IPS DF 19.7 (cell line): ENCODE results near the gene SDHC.

Experiments used
- DNase-seq: peaks from one replicate; pipeline ENCODE4 v3.0.0-alpha.2; 2013; ENCODE audit warnings: low read depth, low spot score

The SDHC gene

GRCh38 chr1:161314201-161314981 lies at the start of gene SDHC:
SDHC (plus strand) TSS chr1:161314381; CDS start chr1:161314406, 25 bp downstream.
- DNase-seq = peak; percentile 79

GRCh38 chr1:161265305-161265704 lies 48.9 kb upstream of the SDHC start:
- DNase-seq = no peak

GRCh38 chr1:161266202-161266601 lies 48.0 kb upstream of the SDHC start:
- no peak for DNase-seq

- no peak for DNase-seq
Measured at GRCh38 chr1:161266836-161267235, 47.3 kb upstream of the SDHC start.

- DNase-seq = no peak
Measured at GRCh38 chr1:161267321-161267720, 46.9 kb upstream of the SDHC start.

GRCh38 chr1:161273402-161273801 lies 40.8 kb upstream of the SDHC start:
- DNase-seq = no peak

GRCh38 chr1:161274874-161275273 lies 39.3 kb upstream of the SDHC start:
- no peak for DNase-seq

- no peak for DNase-seq
Measured at GRCh38 chr1:161282991-161283390, 31.2 kb upstream of the SDHC start.

- DNase-seq = no peak
Measured at GRCh38 chr1:161285113-161285512, 29.1 kb upstream of the SDHC start.

- no peak for DNase-seq
Measured at GRCh38 chr1:161285521-161285920, 28.7 kb upstream of the SDHC start.

GRCh38 chr1:161287482-161288054 lies 26.6 kb upstream of the SDHC start:
- DNase-seq = no peak

GRCh38 chr1:161290779-161291178 lies 23.4 kb upstream of the SDHC start:
- DNase-seq = no peak

- DNase-seq = no peak
Measured at GRCh38 chr1:161297415-161297814, 16.8 kb upstream of the SDHC start.

GRCh38 chr1:161298116-161298515 lies 16.1 kb upstream of the SDHC start:
- no peak for DNase-seq

- DNase-seq = no peak
Measured at GRCh38 chr1:161299347-161299746, 14.8 kb upstream of the SDHC start.

- DNase-seq = no peak
Measured at GRCh38 chr1:161300478-161300877, 13.7 kb upstream of the SDHC start.

GRCh38 chr1:161304927-161305866 lies 9.0 kb upstream of the SDHC start:
- no peak for DNase-seq

- DNase-seq = peak; percentile 89
Measured at GRCh38 chr1:161305867-161306519, 8.2 kb upstream of the SDHC start.

- DNase-seq = no peak
Measured at GRCh38 chr1:161307230-161307768, 6.9 kb upstream of the SDHC start.

- DNase-seq = no peak
Measured at GRCh38 chr1:161307892-161308638, 6.1 kb upstream of the SDHC start.

- DNase-seq = no peak
Measured at GRCh38 chr1:161309868-161310267, 4.3 kb upstream of the SDHC start, which contains the start of gene MPZ. MPZ (minus strand) TSS chr1:161309968; CDS start chr1:161309905, 63 bp downstream.
